GM10266 (cell line): ENCODE results near the gene SYNE1.

Source experiments
- DNase-seq: peaks from one replicate; pipeline ENCODE4 v3.0.0; 2012; ENCODE audit errors: extremely low spot score
- TF ChIP-seq, protein P1 (sequence below): IDR thresholded peaks from 2 replicates; pipeline ENCODE4 v1.5.1; 2012; ENCODE audit warnings: mild to moderate bottlenecking, low read depth; ENCODE audit not compliant: control insufficient read depth, insufficient read depth; ENCODE audit errors: missing control alignments

SYNE1 gene

DNA sequence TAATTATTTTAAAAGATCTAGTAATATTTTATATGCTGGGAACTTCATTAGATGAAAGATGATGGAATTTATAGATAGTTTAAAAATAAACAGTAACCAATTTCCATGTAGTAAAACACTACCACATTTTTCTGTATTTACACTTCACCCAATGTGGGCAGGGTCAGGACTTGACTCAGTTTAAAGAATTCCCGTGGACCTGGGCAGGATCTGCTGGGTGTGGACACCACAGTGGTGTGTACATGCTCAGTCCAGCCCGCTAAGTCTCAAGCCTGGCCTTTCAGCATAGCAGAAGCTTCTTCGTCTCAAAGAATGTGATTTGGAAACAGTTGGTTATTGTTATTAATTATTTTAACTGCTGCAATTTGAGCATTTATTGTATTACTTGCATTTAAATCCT is 364.2 kb downstream of the SYNE1 start:
- DNase-seq, result no peak
- TF ChIP-seq, protein P1, sequence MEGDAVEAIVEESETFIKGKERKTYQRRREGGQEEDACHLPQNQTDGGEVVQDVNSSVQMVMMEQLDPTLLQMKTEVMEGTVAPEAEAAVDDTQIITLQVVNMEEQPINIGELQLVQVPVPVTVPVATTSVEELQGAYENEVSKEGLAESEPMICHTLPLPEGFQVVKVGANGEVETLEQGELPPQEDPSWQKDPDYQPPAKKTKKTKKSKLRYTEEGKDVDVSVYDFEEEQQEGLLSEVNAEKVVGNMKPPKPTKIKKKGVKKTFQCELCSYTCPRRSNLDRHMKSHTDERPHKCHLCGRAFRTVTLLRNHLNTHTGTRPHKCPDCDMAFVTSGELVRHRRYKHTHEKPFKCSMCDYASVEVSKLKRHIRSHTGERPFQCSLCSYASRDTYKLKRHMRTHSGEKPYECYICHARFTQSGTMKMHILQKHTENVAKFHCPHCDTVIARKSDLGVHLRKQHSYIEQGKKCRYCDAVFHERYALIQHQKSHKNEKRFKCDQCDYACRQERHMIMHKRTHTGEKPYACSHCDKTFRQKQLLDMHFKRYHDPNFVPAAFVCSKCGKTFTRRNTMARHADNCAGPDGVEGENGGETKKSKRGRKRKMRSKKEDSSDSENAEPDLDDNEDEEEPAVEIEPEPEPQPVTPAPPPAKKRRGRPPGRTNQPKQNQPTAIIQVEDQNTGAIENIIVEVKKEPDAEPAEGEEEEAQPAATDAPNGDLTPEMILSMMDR, result no peak

DNA sequence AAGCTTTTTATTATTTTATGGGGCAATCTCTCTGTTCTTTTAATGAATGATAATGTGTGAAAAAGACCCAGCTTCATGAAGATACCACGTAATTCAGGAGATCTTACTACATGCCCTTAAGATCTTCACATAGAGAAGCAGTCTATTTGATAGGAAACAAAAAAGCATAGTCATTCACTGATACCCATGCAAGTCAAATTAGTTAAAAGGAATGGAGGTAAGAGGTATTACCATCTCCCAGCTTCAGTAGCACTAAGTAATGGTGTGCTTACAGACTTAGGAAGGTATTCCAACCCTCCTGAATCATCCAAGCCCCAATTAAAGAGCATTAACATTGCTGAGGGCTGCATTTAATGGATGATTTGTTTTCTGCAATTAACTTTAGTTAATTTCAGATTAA is 364.7 kb downstream of the SYNE1 start:
- no peak for DNase-seq

DNA sequence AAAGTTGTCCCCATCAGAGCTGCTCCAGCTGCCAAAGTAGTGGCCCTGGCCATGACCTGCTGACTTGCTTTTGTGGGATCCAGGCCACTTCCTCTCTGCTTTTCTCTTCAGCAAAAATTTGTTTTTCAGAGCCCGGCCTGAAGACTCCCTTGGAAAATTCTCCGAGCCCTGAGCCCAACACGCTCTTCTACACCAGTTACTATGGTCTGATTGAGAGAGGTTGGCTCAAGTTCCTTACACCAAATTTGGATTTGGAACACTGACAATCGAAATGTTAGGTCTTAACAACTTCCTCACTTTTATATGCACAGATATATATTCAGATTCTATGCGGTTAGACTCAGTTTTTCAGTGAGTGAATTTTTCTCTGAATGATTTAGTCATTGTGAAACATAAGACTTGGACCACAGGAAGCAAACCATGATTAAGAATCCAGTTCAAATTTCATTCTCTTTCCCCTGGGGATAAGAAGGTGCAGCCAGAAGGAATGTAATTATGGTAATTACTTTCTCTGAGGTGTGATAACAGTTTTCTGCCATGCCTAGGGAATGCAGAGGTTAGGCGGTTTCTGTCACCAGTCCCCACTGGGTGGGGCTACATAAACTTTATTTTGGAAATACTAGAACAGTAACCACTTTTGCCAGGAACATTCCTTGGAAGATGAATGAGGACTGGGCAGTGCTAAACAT is 365.2 kb downstream of the SYNE1 start:
- peak; percentile 10 for DNase-seq
- TF ChIP-seq, protein P1, result peak; percentile 5

More for the DNA sequence above, 364.7 kb downstream of the SYNE1 start:
- TF ChIP-seq, protein P1, result no peak

DNA sequence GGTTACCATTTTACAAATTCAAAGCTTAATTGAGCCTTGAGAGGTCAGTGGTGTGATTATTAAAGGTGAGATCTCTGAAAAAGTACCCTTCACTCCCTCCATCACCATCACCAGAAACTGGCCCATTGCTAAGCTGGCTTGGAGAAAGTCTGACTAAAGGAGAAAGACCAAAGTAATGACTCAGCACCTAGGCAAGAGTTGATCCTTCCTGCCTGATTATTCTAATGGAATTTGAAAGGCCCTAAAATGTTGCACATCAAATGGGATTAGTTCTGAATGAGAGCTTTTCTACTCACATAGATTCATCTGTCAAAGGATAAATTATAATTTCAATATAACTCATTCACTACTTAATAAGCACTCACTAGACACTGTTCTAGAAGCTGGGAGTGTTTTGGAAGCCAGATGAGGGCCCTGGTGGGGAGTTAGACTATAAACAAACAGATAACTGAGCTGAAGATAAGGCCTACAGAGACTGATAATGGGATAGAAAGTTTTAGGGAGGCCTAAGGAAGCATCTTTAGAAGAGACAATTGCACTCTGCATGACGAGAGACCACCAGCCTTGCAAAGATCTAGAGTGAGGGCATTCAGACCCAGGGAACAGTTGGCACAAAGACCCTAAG is 366.7 kb downstream of the SYNE1 start:
- TF ChIP-seq, protein P1, result no peak

DNA sequence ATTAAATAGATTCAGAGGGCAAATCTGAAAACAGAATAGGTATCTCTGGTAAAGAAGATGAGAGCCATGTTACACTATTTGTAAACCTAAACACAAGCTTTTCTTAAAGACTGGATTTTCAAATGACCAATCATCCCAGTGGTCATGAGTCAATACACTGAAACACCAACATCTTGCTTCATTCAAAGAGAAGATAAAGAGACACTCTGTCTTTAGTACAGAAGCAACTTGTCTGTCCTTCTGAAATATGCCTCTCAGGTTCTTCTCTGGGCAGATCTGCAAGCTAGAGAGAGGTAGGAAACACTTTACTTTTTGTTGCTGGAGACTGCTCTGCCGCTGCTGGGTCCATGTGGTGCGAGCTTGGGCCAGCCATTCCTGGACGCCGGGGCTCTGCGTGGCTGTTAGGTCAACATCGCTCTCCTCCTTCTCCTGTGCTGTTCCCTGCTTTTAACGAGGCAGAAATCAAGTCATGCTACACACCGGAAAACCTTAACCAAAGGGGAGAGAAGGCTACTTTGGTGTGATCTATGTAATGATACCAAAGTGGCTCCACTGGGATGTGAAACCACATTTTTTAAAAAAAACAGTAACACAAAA is 368.2 kb downstream of the SYNE1 start:
- TF ChIP-seq, protein P1, result no peak

More for the DNA sequence above, 366.7 kb downstream of the SYNE1 start:
- DNase-seq, result no peak

DNA sequence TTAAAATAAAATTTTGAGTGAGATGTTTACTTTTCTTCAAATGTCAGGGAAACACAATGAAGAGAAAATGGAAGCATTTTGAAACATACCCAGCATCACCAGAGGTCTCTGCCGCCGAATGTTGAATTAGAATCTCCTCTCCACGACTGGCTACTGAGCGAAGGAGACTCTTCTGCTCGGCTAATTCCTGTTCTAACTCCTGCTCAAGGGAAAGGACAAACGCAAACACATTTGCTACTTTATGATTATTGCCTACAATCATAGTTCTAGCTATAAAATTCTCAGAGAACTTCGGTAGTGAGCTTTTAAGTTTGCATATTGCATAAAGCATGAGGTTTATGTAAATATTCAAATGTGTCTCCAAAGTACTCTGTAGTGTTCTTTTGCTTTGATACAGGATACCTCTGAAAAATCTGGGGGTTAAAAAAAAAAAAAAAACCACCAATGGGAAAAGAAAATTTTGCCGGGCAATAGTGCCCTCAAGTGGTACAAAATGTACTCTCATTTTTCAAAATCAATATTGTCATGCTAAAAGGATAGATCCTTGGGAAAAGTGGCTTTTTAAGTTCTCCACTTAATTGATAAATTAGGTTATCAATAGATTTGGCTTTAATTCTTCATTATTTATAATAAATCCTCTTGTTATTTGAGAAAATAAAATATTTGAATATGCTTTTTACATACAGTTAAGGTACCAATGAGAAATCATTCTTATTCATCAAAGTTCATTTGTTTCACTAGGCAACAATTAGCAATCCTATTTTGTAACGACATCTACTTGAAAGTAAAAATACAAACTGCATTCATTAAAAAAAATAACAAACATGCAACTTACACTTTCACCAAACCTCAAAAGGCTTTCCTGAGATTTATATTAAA is 369.0 kb downstream of the SYNE1 start:
- peak; percentile 10 for DNase-seq
- TF ChIP-seq, protein P1, result peak; percentile 47

More for the DNA sequence above, 368.2 kb downstream of the SYNE1 start:
- no peak for DNase-seq
